GM12878 (cell line): ENCODE data around the gene PRSS12. TPM values are rescaled to one million over a fixed set of nuclear protein-coding genes. Genes with fewer than 3 reads are reported as not detected.

ENCODE experiments used
- ATAC-seq: fragments of 200-7000 bp; cut with Tn5 transposase; 3 replicates; pipeline ENCODE4 v1.9.1; 2020; ENCODE audit warnings: mild to moderate bottlenecking, moderate library complexity
- BruUV-seq: library from RNA; stranded (reverse); fragments of 400-500 nt; replicated peaks from 2 replicates; lab custom pipeline; 2021; lab: Mats Ljungman, UMichigan
- CTCF ChIA-PET: fragments of 300-600 bp; sonication (Branson Sonifier 250); formaldehyde crosslinking; extraction: SDS; loops from one replicate; lab custom pipeline; 2021; ENCODE audit warnings: inconsistent platforms; lab: Yijun Ruan, JAX
- POLR2A ChIA-PET: fragments of 350-600 bp; formaldehyde crosslinking; extraction: SDS; loops from one replicate; lab custom pipeline; 2021; ENCODE audit warnings: inconsistent platforms; lab: Charles Lee
- RAD21 ChIA-PET: fragments of 300-600 bp; sonication (Branson Sonifier 250); formaldehyde crosslinking; loops from one replicate; lab custom pipeline; 2023; ENCODE audit warnings: antibody characterized with exemption; ENCODE audit not compliant: unreplicated experiment; lab: Charles Lee
- SMC1A ChIA-PET: fragments of 300-600 bp; sonication (Branson Sonifier 250); formaldehyde crosslinking; loops from one replicate; lab custom pipeline; 2023; ENCODE audit not compliant: unreplicated experiment, uncharacterized antibody; lab: Charles Lee
- DNase-seq: peaks from one replicate; pipeline ENCODE4 v3.0.0-alpha.2; 2011; ENCODE audit warnings: low read depth, low spot score
- FAIRE-seq: peaks from 3 replicates; lab custom pipeline; 2011; peaks lifted over from hg19 to GRCh38; lab: Jason Lieb, UNC
- H2AFZ ChIP-seq: 2 replicates; pipeline ENCODE4 v1.6.0; 2011; ENCODE audit warnings: low read depth, low read length, control low read depth; ENCODE audit not compliant: control insufficient read depth
- H3K27ac ChIP-seq: 2 replicates; pipeline ENCODE4 v1.5.1; 2011; ENCODE audit warnings: control low read depth; ENCODE audit not compliant: control insufficient read depth, insufficient read depth
- H3K27me3 ChIP-seq, 2 experiments: replicated peaks in 1 of 2; 2 replicates each; pipeline versions ENCODE4 v1.6.0 to v1.6.1; 2011; ENCODE audit warnings: low read length in 1 of 2; ENCODE audit not compliant: control insufficient read depth in 2 of 2, insufficient read depth in 2 of 2
- H3K36me3 ChIP-seq, 2 experiments: 2 replicates each; pipeline ENCODE4 v1.5.1; 2011; ENCODE audit warnings: low read length in 1 of 2; ENCODE audit not compliant: control insufficient read depth in 2 of 2, insufficient read depth in 2 of 2
- H3K4me1 ChIP-seq: 2 replicates; pipeline ENCODE4 v1.6.1; 2011; ENCODE audit warnings: mild to moderate bottlenecking, low read length, moderate library complexity, mixed read lengths; ENCODE audit not compliant: control insufficient read depth, insufficient read depth
- H3K4me2 ChIP-seq: 2 replicates; pipeline ENCODE4 v1.6.0; 2011; ENCODE audit warnings: control low read depth; ENCODE audit not compliant: control insufficient read depth, insufficient read depth
- H3K4me3 ChIP-seq: fragments of 200-600 bp; sonication (generic); 2 replicates; pipeline ENCODE4 v1.5.1; 2016
- H3K79me2 ChIP-seq: 2 replicates; pipeline ENCODE4 v1.6.0; 2011; ENCODE audit warnings: low read length; ENCODE audit not compliant: control insufficient read depth, insufficient read depth
- H3K9ac ChIP-seq: 2 replicates; pipeline ENCODE4 v1.8.0; 2011; ENCODE audit warnings: low read length, control low read depth, mixed read lengths; ENCODE audit not compliant: control insufficient read depth, insufficient read depth
- H3K9me3 ChIP-seq: replicated peaks from 3 replicates; pipeline ENCODE4 v1.5.1; 2011; ENCODE audit warnings: mild to moderate bottlenecking, low read length; ENCODE audit not compliant: control insufficient read depth, insufficient read depth
- H4K20me1 ChIP-seq: 2 replicates; pipeline ENCODE4 v1.6.0; 2011; ENCODE audit not compliant: control insufficient read depth, insufficient read depth
- EZH2 ChIP-seq: IDR thresholded peaks from 2 replicates; pipeline ENCODE4 v1.6.1; 2012; ENCODE audit warnings: low read depth, mild to moderate bottlenecking, control low read depth, inconsistent platforms, low read length, borderline replicate concordance; ENCODE audit not compliant: control insufficient read depth
- FOS ChIP-seq: IDR thresholded peaks from 3 replicates; pipeline ENCODE4 v1.6.1; 2011; ENCODE audit warnings: borderline replicate concordance; ENCODE audit not compliant: insufficient read length; ENCODE audit errors: extremely low read depth
- GABPA ChIP-seq: IDR thresholded peaks from 2 replicates; pipeline ENCODE4 v1.6.1; 2014; ENCODE audit warnings: antibody characterized with exemption, low read depth, mild to moderate bottlenecking, inconsistent platforms
- GATAD2B ChIP-seq: fragments of 450-650 bp; conservative IDR thresholded peaks from 2 replicates; pipeline ENCODE4 v1.6.1; 2017; ENCODE audit warnings: low read depth, mild to moderate bottlenecking, moderate library complexity
- HDAC6 ChIP-seq: fragments of 200-600 bp; sonication (generic); IDR thresholded peaks from one replicate; pipeline ENCODE4 v1.8.0; 2017; ENCODE audit warnings: antibody characterized with exemption; ENCODE audit not compliant: unreplicated experiment
- JUNB ChIP-seq: IDR thresholded peaks from 2 replicates; pipeline ENCODE4 v1.6.1; 2016; ENCODE audit warnings: antibody characterized with exemption, mild to moderate bottlenecking
- MYB ChIP-seq: fragments of 150-350 bp; IDR thresholded peaks from 2 replicates; pipeline ENCODE4 v1.6.1; 2014; ENCODE audit warnings: mild to moderate bottlenecking, low read depth, low read length, borderline replicate concordance
- PBX3 ChIP-seq: IDR thresholded peaks from 2 replicates; pipeline ENCODE4 v1.6.1; 2011; ENCODE audit warnings: mild to moderate bottlenecking, low read depth, low read length, moderate library complexity; ENCODE audit not compliant: insufficient replicate concordance
- POLR2A ChIP-seq: IDR thresholded peaks from 2 replicates; pipeline ENCODE4 v1.6.1; 2011; ENCODE audit warnings: low read depth, mild to moderate bottlenecking, low read length
- SREBF1 ChIP-seq: IDR thresholded peaks from 2 replicates; pipeline ENCODE4 v1.6.1; 2012; ENCODE audit warnings: mild to moderate bottlenecking, low read length
- SUZ12 ChIP-seq: fragments of 200-600 bp; sonication (generic); IDR thresholded peaks from one replicate; pipeline ENCODE4 v1.6.1; 2018; ENCODE audit warnings: antibody characterized with exemption, mild to moderate bottlenecking; ENCODE audit not compliant: unreplicated experiment
- TARDBP ChIP-seq: IDR thresholded peaks from 2 replicates; pipeline ENCODE4 v1.6.1; 2016; ENCODE audit warnings: borderline replicate concordance
- TCF12 ChIP-seq: IDR thresholded peaks from 2 replicates; pipeline ENCODE4 v1.6.1; 2011; ENCODE audit warnings: low read depth, mild to moderate bottlenecking, low read length
- ZNF622 ChIP-seq: fragments of 450-650 bp; IDR thresholded peaks from 2 replicates; pipeline ENCODE4 v1.6.1; 2017; ENCODE audit warnings: mild to moderate bottlenecking, inconsistent platforms
- WGBS: methylation state at CpG from one replicate; pipeline ENCODE4 v1.1.6; 2016; ENCODE audit warnings: low lambda C conversion rate; ENCODE audit not compliant: insufficient replicate concordance, insufficient coverage; ENCODE audit errors: missing lambda C conversion rate; 5-methylcytosine and 5-hydroxymethylcytosine counted together
- in situ Hi-C: fragments of 300-500 bp; cut with MboI; formaldehyde crosslinking; loops from 9 replicates; pipeline ENCODE4 v1.14.3; 2018; ENCODE audit warnings: mixed read lengths
- intact Hi-C: fragments of 100-400 bp; cut with micrococcal nuclease; formaldehyde crosslinking; loops from one replicate; pipeline ENCODE4 v1.14.2; 2022; ENCODE audit not compliant: unreplicated experiment
- polyA plus RNA-seq, 11 experiments: library from polyadenylated mRNA; depleted of rRNA in 4 of 11; unstranded in 6 of 11; stranded (reverse) in 5 of 11; fragments of >200 nt; fragmentation: Nextera tagmentation in 4 of 11; fragmentation: Illumina TruSeq in 1 of 11; extraction: Ambion mirVana in 4 of 11; extraction: Trizol in 1 of 11; gene quantifications; 1 replicate in 1 of 11; 2 replicates in 10 of 11; pipeline versions ENCODE4 v1.2.1 to v1.2.3, GENCODE V29; 2011 to 2016; ENCODE audit warnings: inconsistent platforms in 2 of 11, missing spikeins in 2 of 11, low read depth in 1 of 11
- total RNA-seq, 4 experiments: library from RNA; depleted of rRNA in 3 of 4; stranded (reverse); fragments of >200 nt in 3 of 4; fragmentation: Illumina TruSeq in 1 of 4; extraction: Trizol in 1 of 4; gene quantifications; 2 replicates each; pipeline versions ENCODE4 v1.2.1 to v1.2.3, GENCODE V29; 2013 to 2021
- TF ChIP-seq, protein P1 (sequence below): IDR thresholded peaks from 2 replicates; pipeline ENCODE4 v1.6.1; 2011; ENCODE audit warnings: low read depth, low read length, improper control_type of control experiment, borderline replicate concordance

PRSS12 gene
- total and polyA plus RNA-seq, 10 of the 15 experiments (the other 5 are each of a cell fraction or from before 2014, with no cell fraction given) = 0.04 to 0.34 (median 0.11) TPM; not detected in 2

DNA sequence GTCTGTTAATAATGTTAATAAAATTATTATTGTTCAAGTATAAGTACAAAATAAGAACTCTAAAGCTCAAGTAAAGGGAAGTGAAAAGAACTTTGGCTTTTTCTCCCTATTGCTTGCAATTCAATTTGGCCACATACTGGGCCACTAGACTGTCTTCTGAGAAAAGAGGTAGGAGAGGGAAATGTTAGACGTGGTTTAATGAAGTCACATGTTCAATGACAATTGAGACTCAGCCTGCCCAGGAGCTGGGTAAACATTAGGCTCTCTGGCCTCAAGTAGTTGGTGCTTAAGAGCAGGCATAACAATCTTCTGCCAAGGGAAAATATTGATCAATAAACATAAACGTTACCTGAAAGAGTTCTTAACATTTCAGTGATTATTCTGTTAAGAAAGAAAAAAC, 15.1 kb upstream of the PRSS12 start:
- 50% methylated on average over 2 of the region's 2 CpGs for WGBS
- no peak for DNase-seq
- POLR2A ChIA-PET = no interaction called here
- H3K36me3 ChIP-seq = no peaks in the 10 kb centered on the region
- no peaks in the 10 kb centered on the region for H4K20me1 ChIP-seq
- H3K79me2 ChIP-seq = no peaks in the 10 kb centered on the region
- in situ Hi-C loops (no loop called here), intact Hi-C loops (no loop called here)
- no peaks in the 10 kb centered on the region for H3K9me3 ChIP-seq
- peak; percentile 55 for ATAC-seq
- H3K9ac ChIP-seq = no peak overlapping the region
- SMC1A ChIA-PET = no interaction called here
- H2AFZ ChIP-seq = no peak overlapping the region
- no TSS peak for BruUV-seq
- no peak overlapping the region for H3K27ac ChIP-seq
- CTCF ChIA-PET = interaction anchor here (0.8 to 3.3 kb wide), 2 partner anchors 9 to 15 kb away, joined by 3 to 20 read pairs; partner anchors contain the start of gene PRSS12
- RAD21 ChIA-PET = interaction anchor here (1.2 kb wide), 1 partner anchor 13 kb away, joined by 3 read pairs; no protein-coding TSS in a partner anchor
- TF ChIP-seq JUNB = no peak
- TF ChIP-seq SUZ12 = no peak
- TF ChIP-seq, protein P1, sequence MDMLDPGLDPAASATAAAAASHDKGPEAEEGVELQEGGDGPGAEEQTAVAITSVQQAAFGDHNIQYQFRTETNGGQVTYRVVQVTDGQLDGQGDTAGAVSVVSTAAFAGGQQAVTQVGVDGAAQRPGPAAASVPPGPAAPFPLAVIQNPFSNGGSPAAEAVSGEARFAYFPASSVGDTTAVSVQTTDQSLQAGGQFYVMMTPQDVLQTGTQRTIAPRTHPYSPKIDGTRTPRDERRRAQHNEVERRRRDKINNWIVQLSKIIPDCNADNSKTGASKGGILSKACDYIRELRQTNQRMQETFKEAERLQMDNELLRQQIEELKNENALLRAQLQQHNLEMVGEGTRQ = no peak
- TF ChIP-seq POLR2A = no peak
- TF ChIP-seq, all 136 proteins: peak for 0
- Histone ChIP-seq H3K4me1 (no peaks in the 10 kb centered on the region), H3K27me3 (no peaks in the 10 kb centered on the region), H3K4me3 (no peak overlapping the region), H3K4me2 (no peak overlapping the region)
- no peak for FAIRE-seq

DNA sequence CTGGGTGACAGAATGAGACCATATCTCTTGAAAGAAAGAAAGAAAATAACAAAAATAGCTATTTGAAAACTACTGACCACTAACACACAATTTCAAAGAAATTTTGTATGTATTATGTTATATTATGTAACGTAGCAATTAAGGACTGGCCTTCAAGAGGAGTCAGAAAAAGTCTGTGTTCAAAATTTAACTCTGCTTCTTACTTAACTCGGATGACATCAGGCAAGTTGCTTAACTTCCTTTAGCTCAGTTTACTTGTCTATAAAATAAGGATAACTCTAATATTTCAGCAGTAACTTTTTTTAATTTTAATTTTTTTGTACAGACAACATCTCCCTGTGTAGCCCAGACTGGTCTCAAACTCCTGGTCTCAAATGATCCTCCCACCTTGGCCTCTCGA, 14.6 kb upstream of the PRSS12 start:
- no peak for FAIRE-seq
- no peaks in the 10 kb centered on the region for H3K9me3 ChIP-seq
- no peak overlapping the region for H3K4me3 ChIP-seq
- H3K4me1 ChIP-seq = no peaks in the 10 kb centered on the region
- H4K20me1 ChIP-seq = no peaks in the 10 kb centered on the region
- H3K27ac ChIP-seq = no peak overlapping the region
- no peak overlapping the region for H3K4me2 ChIP-seq
- SMC1A ChIA-PET = no interaction called here
- RAD21 ChIA-PET = interaction anchor here (1.2 kb wide), 1 partner anchor 14 kb away, joined by 3 read pairs; no protein-coding TSS in a partner anchor
- no peak for DNase-seq
- H3K36me3 ChIP-seq = no peaks in the 10 kb centered on the region
- H3K27me3 ChIP-seq = no peaks in the 10 kb centered on the region
- H2AFZ ChIP-seq = no peak overlapping the region
- WGBS = 54% methylated on average over 3 of the region's 3 CpGs
- BruUV-seq = no TSS peak
- CTCF ChIA-PET = interaction anchor here (0.6 to 3.3 kb wide), 3 partner anchors 12 to 328 kb away, joined by 3 to 20 read pairs (median 5); partner anchors contain the start of gene PRSS12
- intact Hi-C loops (no loop called here), in situ Hi-C loops (no loop called here)
- POLR2A ChIA-PET = no interaction called here
- H3K79me2 ChIP-seq = no peaks in the 10 kb centered on the region
- ATAC-seq = no peak
- no peak overlapping the region for H3K9ac ChIP-seq
- TF ChIP-seq GABPA = no peak
- no peak for TF ChIP-seq TCF12
- TF ChIP-seq GATAD2B = no peak
- no peak for TF ChIP-seq SREBF1
- no peak for TF ChIP-seq MYB
- no peak for TF ChIP-seq HDAC6
- no peak for TF ChIP-seq PBX3
- TF ChIP-seq EZH2 = no peak
- no peak for TF ChIP-seq TARDBP
- TF ChIP-seq ZNF622 = no peak
- no peak for TF ChIP-seq FOS
